SIG-M5 treated with dmso at 0.1 percent for 504 hours (cell line): Measurements from ENCODE around the gene ASAH2.

Source experiments
- DNase-seq: peaks from one replicate; lab custom pipeline; 2025; ENCODE audit not compliant: unreplicated experiment; lab: John Stamatoyannopoulos, UW

Gene ASAH2

DNA sequence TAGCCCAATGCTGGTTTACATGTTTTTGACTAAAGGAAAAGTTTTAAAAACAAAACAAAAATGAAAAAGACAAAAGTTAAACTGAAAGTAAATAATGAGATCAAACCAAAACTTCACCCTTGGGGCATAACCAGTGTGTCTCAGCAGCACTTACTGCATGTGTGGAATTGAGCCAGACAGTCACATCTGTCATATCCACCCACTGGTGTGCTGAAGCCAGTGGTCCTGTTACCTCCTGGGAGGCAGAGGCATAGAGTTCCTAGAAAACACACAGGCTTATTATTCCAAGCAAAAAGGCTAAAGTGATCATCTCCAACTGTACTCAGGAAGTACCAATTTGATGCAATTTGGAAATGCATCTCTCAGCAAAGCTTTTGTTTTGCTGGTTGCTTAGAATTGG lies 40.4 kb downstream of the ASAH2 start:
- DNase-seq, result no peak
